Amniotic epithelial cell (primary cell): ENCODE results near the gene DYRK1A.
"Not testable (repeated sequence)": the region's sequence is repeated elsewhere in the genome, so short reads cannot be mapped to it uniquely, and the experiment has no call there.

Experiments
- DNase-seq: peaks from one replicate; pipeline ENCODE4 v3.0.0-alpha.2; 2010; ENCODE audit warnings: low read depth

DYRK1A gene

GRCh38 chr21:37528150-37528937 is 161.8 kb downstream of the DYRK1A start:
- DNase-seq: no peak

GRCh38 chr21:37529649-37530048 is 163.1 kb downstream of the DYRK1A start:
- no peak for DNase-seq

- no peak for DNase-seq
Observed at GRCh38 chr21:37530901-37531351, 164.4 kb downstream of the DYRK1A start.

- no peak for DNase-seq
Observed at GRCh38 chr21:37531431-37531932, 164.9 kb downstream of the DYRK1A start.

- peak; percentile 47 for DNase-seq
Observed at GRCh38 chr21:37532868-37533780, 166.6 kb downstream of the DYRK1A start.

GRCh38 chr21:37534431-37534830 is 167.9 kb downstream of the DYRK1A start:
- DNase-seq: no peak

- no peak for DNase-seq
Observed at GRCh38 chr21:37535130-37535529, 168.6 kb downstream of the DYRK1A start.

- DNase-seq: no peak
Observed at GRCh38 chr21:37535672-37536071, 169.1 kb downstream of the DYRK1A start.

- DNase-seq: peak; percentile 29
Observed at GRCh38 chr21:37536616-37537278, 170.2 kb downstream of the DYRK1A start.

- no peak for DNase-seq
Observed at GRCh38 chr21:37537391-37537996, 170.9 kb downstream of the DYRK1A start.

GRCh38 chr21:37538971-37539590 is 172.5 kb downstream of the DYRK1A start:
- DNase-seq: no peak

GRCh38 chr21:37541128-37541527 is 174.6 kb downstream of the DYRK1A start:
- DNase-seq: not testable (repeated sequence)

GRCh38 chr21:37542512-37542911 is 175.9 kb downstream of the DYRK1A start:
- no peak for DNase-seq

- DNase-seq: no peak
Observed at GRCh38 chr21:37546299-37546908, 179.8 kb downstream of the DYRK1A start.

GRCh38 chr21:37546949-37547614 is 180.5 kb downstream of the DYRK1A start:
- peak; percentile 76 for DNase-seq

- no peak for DNase-seq
Observed at GRCh38 chr21:37547615-37548200, 181.1 kb downstream of the DYRK1A start.

- no peak for DNase-seq
Observed at GRCh38 chr21:37548521-37548981, 182.0 kb downstream of the DYRK1A start.

GRCh38 chr21:37549730-37550129 is 183.2 kb downstream of the DYRK1A start:
- not testable (repeated sequence) for DNase-seq

GRCh38 chr21:37550157-37550556 is 183.6 kb downstream of the DYRK1A start:
- no peak for DNase-seq
